Natural killer cell treated with Interleukin-12 subunit alpha and Interleukin-12 subunit beta and Interleukin-15 and Interleukin-18, amount 100 ng/mL, for 72 hours (primary cell): Measurements from ENCODE around the gene B4GALNT3. TPM values are rescaled to one million over a fixed set of nuclear protein-coding genes. Genes with fewer than 3 reads are reported as not detected.

Experiments
- ATAC-seq, 2 donors: fragments of 150-1000 bp; cut with Tn5 transposase in 1 of 2; sonication (Bioruptor Pico), chemical (Tn5 transposase) in 1 of 2; 2 replicates each; pipeline ENCODE4 v1.10.0; 2021
- DNase-seq: peaks from one replicate; pipeline ENCODE4 v3.0.0; 2022; ENCODE audit warnings: low spot score
- H3K27ac Mint-ChIP-seq, 2 donors: 1 replicate in 1 of 2; 2 replicates in 1 of 2; pipeline ENCODE4 v1.8.0; 2022; ENCODE audit warnings: mixed read lengths in 2 of 2, mild to moderate bottlenecking in 1 of 2, moderate library complexity in 1 of 2
- H3K27me3 Mint-ChIP-seq, 2 donors: 1 replicate in 1 of 2; 2 replicates in 1 of 2; pipeline ENCODE4 v1.8.0; 2022; ENCODE audit warnings: mixed read lengths in 2 of 2
- H3K36me3 Mint-ChIP-seq: one replicate; pipeline ENCODE4 v1.8.0; 2022; ENCODE audit warnings: mixed read lengths
- H3K4me1 Mint-ChIP-seq, 2 donors: 1 replicate in 1 of 2; 2 replicates in 1 of 2; pipeline ENCODE4 v1.8.0; 2022; ENCODE audit warnings: low read depth in 2 of 2, mixed read lengths in 2 of 2, mild to moderate bottlenecking in 1 of 2
- H3K4me3 Mint-ChIP-seq: one replicate; pipeline ENCODE4 v1.8.0; 2022; ENCODE audit warnings: mixed read lengths
- H3K9me3 Mint-ChIP-seq: 2 replicates; pipeline ENCODE4 v1.8.0; 2022; ENCODE audit warnings: mixed read lengths
- total RNA-seq, 2 donors: library from RNA; stranded (reverse); gene quantifications; one replicate each; pipeline ENCODE4 v1.2.3, GENCODE V29; 2022

Gene B4GALNT3
- total RNA-seq, 2 donors from 2014 or later, result 14.1 to 20.6 TPM

DNA sequence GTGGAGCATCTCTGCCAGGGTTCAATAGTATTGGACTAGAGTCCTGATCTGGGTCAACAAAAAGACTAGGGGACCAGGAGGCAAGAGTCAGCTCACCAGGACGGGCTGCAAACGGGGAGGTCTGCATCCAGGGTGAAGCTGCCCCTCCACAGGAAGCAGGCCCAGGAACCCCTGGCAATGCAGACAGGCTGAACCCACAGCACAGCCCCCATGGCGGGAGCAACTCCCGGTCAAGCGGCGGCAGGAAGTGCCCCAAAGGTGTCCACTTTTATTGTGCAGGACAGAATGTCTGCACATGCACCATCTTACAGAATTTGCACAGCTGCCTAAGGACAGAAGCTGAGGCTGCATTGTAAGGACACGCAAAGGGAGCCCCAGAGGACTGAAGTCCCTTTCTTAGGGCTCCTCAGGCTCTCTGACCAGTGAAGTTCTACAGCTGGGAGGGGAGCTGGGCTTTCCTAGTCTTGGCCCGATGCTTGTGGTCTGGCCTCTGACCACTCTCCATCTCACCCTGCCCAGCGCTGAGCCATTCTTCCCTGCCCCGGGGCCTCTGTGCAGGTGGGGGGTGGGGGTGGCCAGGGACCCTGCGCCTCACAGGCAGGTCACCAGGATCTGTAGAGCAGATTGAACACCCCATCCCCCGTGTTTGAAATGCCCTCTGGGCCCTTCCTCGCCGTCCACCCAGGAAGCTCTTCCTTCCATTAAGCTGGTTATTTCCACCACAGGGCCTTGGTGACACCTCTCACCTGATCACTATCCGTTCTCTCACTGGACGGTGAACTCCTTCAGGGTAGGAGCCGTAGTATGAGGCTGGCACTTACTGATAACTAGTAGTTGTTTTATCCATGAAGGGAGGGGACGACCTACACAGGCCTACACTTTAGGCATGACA, 127.6 kb downstream of the B4GALNT3 start:
- ATAC-seq (no peak), DNase-seq (no peak)
- Mint-ChIP-seq H3K27me3 (no peaks in the 10 kb centered on the region), H3K4me3 (no peak overlapping the region), H3K27ac (no peak overlapping the region), H3K9me3 (peaks cover 2% of the 10 kb centered on the region), H3K36me3 (no peaks in the 10 kb centered on the region), H3K4me1 (peaks cover 0 to 20% of the 10 kb centered on the region in 2 donors)

DNA sequence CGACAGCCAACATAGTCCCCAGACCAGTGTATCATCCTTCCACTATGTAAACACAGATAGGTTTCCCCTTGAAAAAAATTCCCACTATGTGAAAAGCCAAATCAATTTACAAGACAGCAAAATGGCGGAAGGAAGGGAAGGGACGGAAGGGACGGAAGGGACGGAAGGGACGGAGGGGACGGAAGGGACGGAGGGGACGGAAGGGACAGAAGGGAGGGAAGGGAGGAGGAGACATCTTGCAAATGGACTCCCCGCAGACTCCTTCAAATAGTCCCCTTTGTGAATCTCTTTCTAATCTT, 128.2 kb downstream of the B4GALNT3 start:
- H3K27ac Mint-ChIP-seq, result no peak overlapping the region
- peaks cover 2% of the 10 kb centered on the region for H3K9me3 Mint-ChIP-seq
- H3K4me1 Mint-ChIP-seq, result peaks cover 0 to 20% of the 10 kb centered on the region in 2 donors
- no peak for ATAC-seq
- no peak overlapping the region for H3K4me3 Mint-ChIP-seq
- no peak for DNase-seq
- no peaks in the 10 kb centered on the region for H3K27me3 Mint-ChIP-seq
- no peaks in the 10 kb centered on the region for H3K36me3 Mint-ChIP-seq

- peaks cover 2% of the 10 kb centered on the region for H3K9me3 Mint-ChIP-seq
- no peak for ATAC-seq
- DNase-seq, result no peak
Measured at GRCh38 chr12:588646-589045, 128.9 kb downstream of the B4GALNT3 start.

GRCh38 chr12:590206-590750, 130.5 kb downstream of the B4GALNT3 start:
- Mint-ChIP-seq H3K36me3 (no peaks in the 10 kb centered on the region), H3K27me3 (no peaks in the 10 kb centered on the region), H3K4me1 (peaks cover 0 to 22% of the 10 kb centered on the region in 2 donors), H3K27ac (peak overlapping the region in 1 of 2 donors; percentile 76), H3K4me3 (no peak overlapping the region), H3K9me3 (peaks cover 2% of the 10 kb centered on the region)
- no peak for ATAC-seq
- DNase-seq, result no peak

More at GRCh38 chr12:588646-589045, 128.9 kb downstream of the B4GALNT3 start:
- Mint-ChIP-seq H3K27me3 (no peaks in the 10 kb centered on the region), H3K4me3 (no peak overlapping the region), H3K27ac (peak overlapping the region in 1 of 2 donors; percentile 76), H3K4me1 (peaks cover 0 to 22% of the 10 kb centered on the region in 2 donors), H3K36me3 (no peaks in the 10 kb centered on the region)

- no peaks in the 10 kb centered on the region for H3K27me3 Mint-ChIP-seq
- H3K4me1 Mint-ChIP-seq, result peaks cover 0 to 20% of the 10 kb centered on the region in 2 donors
- ATAC-seq (peak in 1 of 2 donors; percentile 59), DNase-seq (no peak)
- peaks cover 2% of the 10 kb centered on the region for H3K9me3 Mint-ChIP-seq
- no peak overlapping the region for H3K27ac Mint-ChIP-seq
- no peak overlapping the region for H3K4me3 Mint-ChIP-seq
- no peaks in the 10 kb centered on the region for H3K36me3 Mint-ChIP-seq
Measured at GRCh38 chr12:591167-592023, 131.7 kb downstream of the B4GALNT3 start.

DNA sequence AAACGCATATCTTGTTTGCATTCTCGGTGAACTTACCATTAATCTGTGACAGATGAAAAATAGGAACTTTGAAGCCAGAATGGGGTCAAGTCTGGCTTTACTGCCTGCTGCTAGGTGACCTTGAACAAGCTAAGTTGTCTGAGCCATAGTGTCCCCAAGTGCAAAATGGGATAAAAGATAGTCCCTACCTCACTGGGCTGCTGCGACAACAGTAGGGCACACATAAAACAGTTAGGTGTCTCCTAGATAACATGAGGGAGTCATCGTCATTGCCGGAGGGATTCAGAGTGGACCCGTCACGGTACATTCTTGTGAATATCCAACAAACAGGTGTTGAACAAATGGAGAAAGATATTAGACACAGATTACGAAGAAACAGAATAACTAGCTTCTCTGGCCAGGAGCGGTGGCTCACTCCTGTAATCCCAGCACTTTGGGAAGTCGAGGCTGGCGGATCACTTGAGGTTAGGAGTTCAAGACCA, 132.3 kb downstream of the B4GALNT3 start:
- Mint-ChIP-seq H3K9me3 (peaks cover 2% of the 10 kb centered on the region), H3K27me3 (no peaks in the 10 kb centered on the region), H3K27ac (no peak overlapping the region), H3K4me1 (peaks cover 0 to 18% of the 10 kb centered on the region in 2 donors), H3K4me3 (no peak overlapping the region), H3K36me3 (no peaks in the 10 kb centered on the region)
- no peak for DNase-seq
- ATAC-seq, result no peak

DNA sequence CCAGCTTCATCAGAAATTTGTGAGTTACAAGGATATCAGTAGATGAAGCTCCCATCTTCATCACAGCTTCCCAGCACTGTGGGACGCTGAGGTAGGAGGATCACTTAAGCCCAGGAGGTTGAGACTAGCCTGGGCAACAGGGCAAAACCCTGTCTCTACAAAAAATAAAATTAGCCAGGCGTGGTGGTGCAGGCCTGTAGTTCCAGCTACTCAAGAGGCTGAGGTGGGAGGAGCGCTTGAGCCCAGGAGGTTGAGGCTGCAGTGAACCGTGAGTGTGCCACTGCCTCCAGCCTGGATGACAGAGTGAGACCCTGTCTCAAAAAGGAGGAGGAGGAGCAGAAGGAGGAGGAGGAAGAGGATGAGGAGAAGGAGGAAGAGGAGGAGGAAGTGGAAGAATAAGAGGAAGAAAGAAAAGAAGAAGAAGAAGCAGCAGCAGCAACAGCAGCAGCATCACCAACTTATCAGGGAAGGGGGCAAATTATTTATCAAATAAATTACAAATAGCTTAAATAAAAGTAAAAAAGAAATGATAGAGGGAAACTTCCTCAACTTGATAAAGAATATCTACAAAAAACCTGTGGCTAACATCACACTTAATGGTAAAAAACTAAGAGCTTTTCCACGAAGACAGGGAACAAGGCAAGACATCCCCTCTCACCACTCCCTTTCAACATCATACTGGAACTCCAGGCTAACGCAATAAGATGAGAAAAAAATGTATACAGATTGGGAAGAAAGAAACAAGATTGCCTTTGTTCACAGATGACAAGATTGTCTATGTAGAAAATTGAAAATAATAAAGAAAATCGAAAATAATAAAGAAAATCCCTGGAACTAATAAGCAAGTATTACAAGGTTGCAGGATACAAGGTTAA, 133.9 kb downstream of the B4GALNT3 start:
- no peak for DNase-seq
- Mint-ChIP-seq H3K36me3 (no peaks in the 10 kb centered on the region), H3K9me3 (no peaks in the 10 kb centered on the region), H3K4me1 (peaks cover 0 to 15% of the 10 kb centered on the region in 2 donors), H3K4me3 (no peak overlapping the region), H3K27ac (peak overlapping the region in 1 of 2 donors; percentile 81), H3K27me3 (no peaks in the 10 kb centered on the region)
- ATAC-seq, result no peak

- ATAC-seq (no peak), DNase-seq (no peak)
- H3K27me3 Mint-ChIP-seq, result no peaks in the 10 kb centered on the region
- H3K9me3 Mint-ChIP-seq, result no peaks in the 10 kb centered on the region
- H3K27ac Mint-ChIP-seq, result peak overlapping the region in 1 of 2 donors; percentile 25
- no peak overlapping the region for H3K4me3 Mint-ChIP-seq
- no peaks in the 10 kb centered on the region for H3K36me3 Mint-ChIP-seq
- peaks cover 0 to 3% of the 10 kb centered on the region in 2 donors for H3K4me1 Mint-ChIP-seq
Measured at GRCh38 chr12:597926-598568, 138.3 kb downstream of the B4GALNT3 start.

GRCh38 chr12:599756-600155, 140.0 kb downstream of the B4GALNT3 start:
- Mint-ChIP-seq H3K9me3 (no peaks in the 10 kb centered on the region), H3K27ac (no peak overlapping the region), H3K27me3 (no peaks in the 10 kb centered on the region), H3K4me3 (no peak overlapping the region), H3K36me3 (no peaks in the 10 kb centered on the region), H3K4me1 (peaks cover 0 to 4% of the 10 kb centered on the region in 2 donors)
- no peak for ATAC-seq
- DNase-seq, result no peak

DNA sequence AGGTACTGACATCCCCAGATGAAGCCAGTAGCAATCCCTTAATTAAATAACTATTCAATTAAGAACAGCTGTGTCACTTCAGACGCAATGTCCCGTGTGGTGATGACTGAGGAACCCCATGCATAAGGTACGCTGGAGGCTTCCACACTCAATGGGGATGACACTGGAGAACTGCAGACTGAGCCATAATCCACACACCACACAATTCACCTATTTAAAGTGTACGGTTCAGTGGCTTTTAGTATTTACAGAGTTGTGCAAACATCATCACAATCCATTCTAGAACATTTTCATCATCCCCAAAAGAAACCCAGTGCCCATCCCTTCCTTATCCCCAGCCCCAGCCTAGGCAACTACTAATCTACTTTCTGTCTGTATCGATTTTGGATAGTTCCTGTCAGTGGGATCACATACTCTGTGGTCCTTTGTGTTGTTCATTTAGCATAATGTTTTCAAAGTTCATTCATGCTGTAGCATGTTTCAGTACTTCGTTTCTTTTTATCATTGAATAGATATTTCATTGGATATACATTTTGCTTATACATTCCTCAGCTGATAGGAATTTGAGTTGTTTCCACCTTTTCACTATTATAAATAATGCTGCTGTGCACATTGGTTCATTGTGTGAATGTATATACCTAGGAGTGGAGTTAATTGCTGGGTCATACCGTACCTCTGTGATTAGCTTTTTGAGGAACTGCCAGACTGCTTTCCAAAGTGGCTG, 142.4 kb downstream of the B4GALNT3 start:
- DNase-seq (no peak), ATAC-seq (no peak)
- no peak overlapping the region for H3K27ac Mint-ChIP-seq
- no peaks in the 10 kb centered on the region for H3K36me3 Mint-ChIP-seq
- H3K27me3 Mint-ChIP-seq, result no peaks in the 10 kb centered on the region
- H3K4me3 Mint-ChIP-seq, result no peak overlapping the region
- H3K9me3 Mint-ChIP-seq, result no peaks in the 10 kb centered on the region
- H3K4me1 Mint-ChIP-seq, result peaks cover 9 to 11% of the 10 kb centered on the region in 2 donors

GRCh38 chr12:602700-603068, 142.9 kb downstream of the B4GALNT3 start:
- Mint-ChIP-seq H3K4me1 (peaks cover 15 to 16% of the 10 kb centered on the region in 2 donors), H3K27me3 (no peaks in the 10 kb centered on the region), H3K27ac (no peak overlapping the region), H3K4me3 (no peak overlapping the region), H3K9me3 (no peaks in the 10 kb centered on the region), H3K36me3 (no peaks in the 10 kb centered on the region)
- ATAC-seq (no peak), DNase-seq (no peak)

GRCh38 chr12:604956-605355, 145.2 kb downstream of the B4GALNT3 start:
- DNase-seq (no peak), ATAC-seq (no peak)
- H3K4me3 Mint-ChIP-seq, result no peak overlapping the region
- no peaks in the 10 kb centered on the region for H3K27me3 Mint-ChIP-seq
- no peaks in the 10 kb centered on the region for H3K36me3 Mint-ChIP-seq
- H3K27ac Mint-ChIP-seq, result peak overlapping the region in 1 of 2 donors; percentile 38
- H3K4me1 Mint-ChIP-seq, result peaks cover 27% of the 10 kb centered on the region in 2 donors
- no peaks in the 10 kb centered on the region for H3K9me3 Mint-ChIP-seq
